GM19240 (cell line): Measurements from ENCODE around the gene RSRC1.

Experiments
- DNase-seq: peaks from one replicate; pipeline ENCODE4 v3.0.0; 2011; ENCODE audit warnings: low spot score; ENCODE audit not compliant: insufficient read length

The RSRC1 gene

DNA sequence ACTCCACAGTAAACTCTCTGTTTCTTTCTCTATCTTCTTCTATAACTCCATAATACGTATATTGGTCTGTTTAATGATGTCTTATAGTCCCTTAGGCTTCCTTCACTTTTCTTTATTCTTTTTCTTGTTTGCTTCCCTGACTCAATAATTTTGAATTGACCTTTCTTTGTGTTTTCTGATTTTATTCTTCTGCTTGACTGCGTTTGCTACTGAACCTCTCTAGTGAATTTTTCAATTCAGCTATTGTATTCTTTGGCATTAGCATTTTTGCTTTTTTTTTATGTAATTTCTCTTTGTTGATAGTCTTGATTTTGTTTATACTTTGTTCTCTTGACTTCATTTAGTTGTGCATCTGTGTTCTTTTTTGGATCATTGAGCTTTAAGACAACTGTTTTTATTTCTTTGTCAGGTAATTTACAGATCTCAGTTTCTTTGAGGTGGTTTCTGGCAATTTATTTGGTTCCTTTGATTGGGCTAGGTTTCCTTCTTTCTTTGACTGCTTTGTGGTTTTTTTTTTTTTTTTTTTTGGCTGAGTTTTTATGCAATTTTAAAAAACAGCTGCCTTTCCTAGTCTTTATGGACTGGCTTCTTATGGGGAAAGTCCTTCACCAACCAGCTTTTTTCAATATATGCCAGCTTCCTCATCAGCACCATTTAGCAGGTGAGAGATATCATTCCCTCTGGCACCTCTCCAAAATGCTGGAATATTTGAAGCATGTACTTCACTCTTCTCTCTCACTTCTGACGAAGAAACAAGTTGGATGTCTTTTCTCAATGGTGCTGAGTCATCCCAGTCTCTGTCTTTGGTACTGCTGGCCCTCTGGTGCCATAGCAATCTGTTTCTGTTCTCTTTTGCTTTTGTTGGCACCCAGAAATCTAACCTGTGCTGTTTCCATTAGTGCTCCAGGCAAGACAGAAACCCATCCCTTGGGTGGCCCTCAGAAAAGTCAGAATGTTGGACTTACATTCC lies 17.6 kb downstream of the RSRC1 start:
- DNase-seq, result no peak

DNA sequence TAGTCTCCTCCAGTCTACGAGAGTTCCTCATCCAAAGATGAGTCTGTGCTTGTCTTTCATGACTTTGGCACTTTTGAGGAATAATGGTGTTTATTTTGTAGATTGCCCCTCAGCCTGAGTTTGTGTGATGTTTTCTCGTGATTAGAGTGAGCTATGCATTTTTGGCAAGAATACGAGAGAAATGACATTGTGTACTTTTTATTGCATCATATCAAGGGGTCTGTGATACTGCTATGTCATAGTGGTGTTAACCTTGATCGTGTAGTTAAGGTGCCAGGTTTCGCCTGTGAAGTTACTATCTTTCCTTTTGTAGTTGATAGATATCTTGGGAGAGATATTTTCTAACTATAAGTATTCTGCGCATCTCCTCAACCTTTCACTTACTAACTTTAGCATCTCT lies 18.9 kb downstream of the RSRC1 start:
- DNase-seq, result no peak

DNA sequence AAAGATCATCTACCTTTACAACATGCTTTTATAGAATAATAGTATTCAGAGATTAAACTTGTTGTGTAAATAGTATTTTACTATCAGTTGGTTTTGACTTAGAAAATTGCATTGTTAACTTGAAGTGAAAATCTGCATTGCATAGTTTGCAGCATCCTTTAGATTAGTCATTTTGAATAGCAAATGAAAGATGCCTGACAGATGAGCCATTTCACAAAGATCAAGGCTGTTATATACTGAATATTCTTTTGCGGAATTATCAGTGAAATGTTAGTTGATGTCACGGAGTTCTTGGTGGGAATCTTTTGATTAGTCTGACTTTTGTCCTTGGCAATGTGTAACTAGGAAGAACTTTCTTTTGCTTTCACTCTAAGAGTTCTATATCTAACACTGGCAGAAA lies 24.5 kb downstream of the RSRC1 start:
- no peak for DNase-seq

DNA sequence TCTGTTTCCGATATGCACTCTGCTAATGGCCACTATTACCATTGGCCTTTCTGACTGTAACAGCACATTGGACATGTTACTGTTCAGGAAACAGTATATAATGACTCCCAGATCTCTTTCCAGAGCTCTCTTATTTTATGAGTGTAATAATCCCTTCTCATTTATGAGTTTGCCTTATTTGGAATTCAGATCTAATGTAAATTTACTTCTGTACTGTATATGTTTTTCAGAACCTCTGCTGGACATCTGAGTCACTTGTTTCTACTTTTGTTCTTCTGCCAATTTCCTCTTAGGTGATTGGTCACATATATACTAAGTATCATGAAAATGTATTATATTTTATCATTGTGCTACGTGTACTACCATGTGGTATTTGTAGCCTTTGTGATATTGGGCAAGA lies 30.5 kb downstream of the RSRC1 start:
- no peak for DNase-seq

DNA sequence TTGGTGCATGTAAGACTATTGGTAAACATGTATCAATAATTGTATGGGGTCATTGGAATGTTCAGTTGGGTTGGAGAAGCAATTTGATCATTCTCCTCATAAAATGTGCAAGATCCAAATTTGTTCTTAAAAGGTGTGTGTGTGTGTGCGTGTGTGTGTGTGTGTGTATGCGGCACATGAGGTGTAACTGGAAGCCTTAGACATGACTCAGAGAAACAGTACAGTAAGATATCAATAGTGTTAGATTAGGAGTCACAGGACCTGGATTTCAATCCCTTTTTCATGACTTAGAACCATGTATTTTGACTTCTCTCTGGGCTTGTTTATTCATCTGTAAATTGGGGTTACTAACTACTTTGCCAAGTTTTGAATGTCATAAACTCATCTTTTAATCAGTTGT lies 38.3 kb downstream of the RSRC1 start:
- DNase-seq, result no peak

DNA sequence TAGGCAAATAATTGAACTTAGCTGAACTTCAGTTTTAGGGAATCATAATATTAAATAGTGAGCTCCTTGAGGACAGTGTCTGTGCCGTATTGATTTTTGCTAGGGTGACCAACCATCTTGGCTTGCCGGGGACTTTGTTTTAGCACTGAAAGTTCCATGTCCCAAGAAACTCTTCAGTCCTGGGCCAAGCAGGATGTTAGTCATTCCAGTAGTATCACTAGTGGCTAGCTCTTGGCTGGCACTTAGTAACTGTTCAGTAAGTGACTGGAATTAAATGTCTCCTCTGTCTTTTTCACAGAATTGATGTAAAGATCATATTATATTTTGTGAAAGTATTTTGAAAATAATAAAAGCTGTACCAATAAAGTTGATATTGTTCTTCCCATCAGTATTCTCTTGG lies 42.3 kb downstream of the RSRC1 start:
- no peak for DNase-seq

DNA sequence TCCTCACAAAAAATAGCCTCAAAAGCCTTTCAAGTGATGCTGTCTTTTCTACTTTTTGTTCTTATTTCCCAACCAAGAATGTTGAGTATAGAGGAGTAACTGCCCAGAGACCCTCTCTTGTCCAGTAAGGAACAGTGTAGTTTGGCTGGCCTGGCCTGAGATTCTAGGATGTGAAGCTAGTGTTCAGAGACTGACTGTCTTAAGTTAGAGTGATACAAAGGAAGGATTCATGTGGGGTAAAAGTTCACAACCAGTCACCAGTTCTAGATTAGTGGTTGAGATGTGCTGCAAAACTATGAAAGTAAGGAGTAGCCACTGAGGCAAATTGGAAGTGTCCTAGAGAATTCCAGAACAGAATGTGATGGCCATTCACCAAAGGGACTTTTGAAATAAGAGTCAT lies 49.1 kb downstream of the RSRC1 start:
- DNase-seq, result no peak

DNA sequence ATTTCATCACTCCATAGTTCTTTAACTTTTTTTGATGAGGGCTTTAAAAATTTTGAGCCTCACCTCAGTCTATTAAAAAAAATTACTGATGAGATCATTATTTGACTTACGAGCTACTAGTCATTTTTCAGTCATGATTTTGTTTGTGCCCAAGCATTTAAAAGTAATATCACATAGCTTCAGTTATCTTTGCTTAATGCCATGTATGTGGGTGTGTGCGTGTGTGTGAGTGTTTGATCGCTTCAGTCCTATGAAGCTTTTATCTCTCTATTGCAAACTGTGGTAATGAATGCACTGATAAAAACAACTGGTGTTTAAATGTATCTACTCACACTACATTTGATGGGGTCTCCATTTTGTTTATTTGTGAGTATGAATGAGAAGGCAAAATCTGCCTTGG lies 49.8 kb downstream of the RSRC1 start:
- no peak for DNase-seq

DNA sequence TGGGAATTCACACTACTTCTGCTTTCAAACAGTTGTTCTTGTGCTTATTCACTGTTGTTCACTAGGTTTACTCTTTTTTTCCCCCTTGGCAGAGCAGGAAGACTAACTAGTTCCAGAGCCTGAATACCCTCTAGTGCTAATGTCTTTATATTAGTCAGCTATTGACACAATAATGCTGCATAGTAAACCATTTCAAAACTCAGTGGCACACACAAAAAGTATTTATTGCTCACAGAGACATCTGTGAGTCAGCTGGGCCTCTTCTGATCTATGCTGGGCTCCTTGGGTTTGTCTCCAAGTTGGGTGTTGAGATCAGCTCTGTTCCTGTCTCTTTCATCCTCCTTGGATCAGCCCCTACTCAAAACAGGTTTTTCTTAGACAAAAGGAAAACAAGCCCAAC lies 51.1 kb downstream of the RSRC1 start:
- DNase-seq, result no peak

DNA sequence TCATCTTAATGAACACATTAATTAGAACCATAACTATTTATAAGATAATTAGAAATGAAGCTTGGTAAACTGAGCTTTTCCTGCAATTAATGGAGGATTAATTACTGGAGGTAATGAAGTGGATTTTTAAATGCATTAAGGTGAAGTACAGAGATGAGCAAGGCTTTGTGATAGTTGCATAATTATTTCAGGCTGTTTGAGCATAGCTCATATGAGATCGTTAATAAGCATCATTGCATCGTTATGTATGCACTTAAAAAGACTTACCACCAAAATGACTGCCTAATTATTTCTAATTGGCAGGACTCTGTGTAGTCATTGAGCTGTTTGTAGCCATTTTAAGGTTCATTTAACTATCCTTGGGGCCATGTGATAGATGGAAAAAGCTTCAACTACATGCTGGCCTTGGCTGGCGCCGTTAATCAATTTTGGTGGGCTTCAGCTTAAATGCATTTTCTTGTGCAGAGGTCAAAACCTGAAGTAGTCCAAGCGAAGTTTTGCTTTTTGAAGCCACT lies 55.3 kb downstream of the RSRC1 start:
- no peak for DNase-seq

DNA sequence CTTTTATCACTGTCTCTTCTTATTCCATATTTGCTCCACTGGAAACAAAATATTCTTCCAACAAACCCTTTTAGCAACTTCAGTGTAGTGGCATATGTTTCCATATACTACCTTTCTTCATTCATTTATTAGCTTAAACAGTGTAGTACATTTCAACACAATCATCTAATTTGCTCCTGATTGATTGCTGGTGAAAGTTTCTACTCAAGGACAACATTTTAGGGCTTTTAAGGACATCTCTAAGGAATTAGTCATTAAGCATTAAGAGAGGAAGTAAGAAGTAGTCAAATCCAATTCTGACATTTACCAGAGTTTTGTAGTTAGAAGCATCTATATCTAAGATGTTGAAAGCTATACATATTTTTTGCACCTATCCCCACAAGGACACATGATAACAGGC lies 55.8 kb downstream of the RSRC1 start:
- DNase-seq, result no peak

DNA sequence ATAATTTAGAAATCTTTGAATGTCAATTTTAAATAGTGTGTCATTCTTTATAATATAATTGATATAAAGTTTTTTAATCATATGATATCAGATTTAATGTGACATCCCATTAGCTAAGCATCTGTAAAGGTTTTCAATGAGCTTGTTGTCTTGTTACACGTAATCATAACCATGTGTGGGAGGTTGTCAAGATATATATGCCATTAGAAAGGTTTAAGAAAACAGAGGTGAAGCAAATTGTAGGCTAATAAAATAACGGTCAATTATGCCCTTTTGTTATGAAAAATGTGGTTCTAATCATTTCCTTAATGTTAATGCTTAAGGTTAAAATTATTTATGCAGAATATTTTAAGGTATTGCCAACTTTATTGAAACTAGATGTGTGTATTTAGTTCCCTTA lies 56.3 kb downstream of the RSRC1 start:
- no peak for DNase-seq

DNA sequence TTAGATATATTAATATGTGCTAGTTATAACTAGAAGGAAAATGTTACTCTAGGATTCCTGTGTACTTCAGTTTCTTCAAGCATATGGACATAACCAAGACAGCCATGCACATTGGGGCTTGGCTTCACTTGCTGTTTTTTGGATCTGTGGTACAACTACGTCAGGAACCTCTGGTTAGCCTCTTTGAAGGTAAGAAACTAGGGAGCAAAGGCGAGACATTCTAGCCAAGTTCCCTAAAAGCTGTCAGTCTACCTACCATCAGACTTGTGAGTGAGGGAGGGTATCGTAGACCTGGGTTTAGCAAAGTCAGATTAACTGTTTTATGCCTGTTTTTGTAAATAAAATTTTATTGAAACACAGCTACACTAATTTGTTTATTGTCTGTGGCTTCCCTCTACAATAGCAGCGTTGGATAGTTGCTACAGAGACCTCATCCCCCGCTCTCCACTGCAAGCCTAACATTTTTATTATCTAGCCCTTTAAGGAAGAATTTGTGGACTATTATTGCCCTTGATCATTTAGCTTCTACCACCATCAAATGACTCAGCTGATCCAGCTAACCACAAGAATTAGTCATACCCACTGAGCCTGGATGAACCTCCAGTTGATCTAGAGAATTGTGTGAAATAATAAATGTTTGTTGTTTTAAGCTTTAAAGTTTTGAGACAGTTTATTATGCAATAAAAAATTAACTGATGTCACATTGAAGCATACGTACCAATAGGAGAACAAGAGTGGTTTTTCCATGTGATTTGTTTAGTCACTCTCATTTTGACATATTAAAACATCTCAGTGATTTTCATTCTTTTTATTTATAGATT lies 58.1 kb downstream of the RSRC1 start:
- DNase-seq, result no peak

DNA sequence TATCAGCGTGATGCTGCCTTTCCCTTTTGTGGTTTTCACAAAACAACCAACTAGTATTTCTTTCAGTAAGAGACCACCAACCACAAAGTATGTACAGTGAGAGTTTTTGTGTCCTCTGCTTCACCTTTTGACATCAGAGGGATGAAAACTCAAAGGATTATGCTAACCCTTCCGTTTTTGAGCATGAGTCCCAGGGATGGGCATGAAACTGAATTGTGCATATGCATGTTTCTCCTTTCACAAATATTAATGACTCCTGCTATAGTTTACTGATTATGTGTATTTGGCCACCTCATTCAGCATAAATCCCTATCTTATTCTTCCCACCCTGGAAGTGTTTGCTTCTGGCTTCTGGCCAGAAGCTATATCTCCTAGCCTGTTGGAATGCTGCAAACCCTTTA lies 59.2 kb downstream of the RSRC1 start:
- DNase-seq, result no peak

DNA sequence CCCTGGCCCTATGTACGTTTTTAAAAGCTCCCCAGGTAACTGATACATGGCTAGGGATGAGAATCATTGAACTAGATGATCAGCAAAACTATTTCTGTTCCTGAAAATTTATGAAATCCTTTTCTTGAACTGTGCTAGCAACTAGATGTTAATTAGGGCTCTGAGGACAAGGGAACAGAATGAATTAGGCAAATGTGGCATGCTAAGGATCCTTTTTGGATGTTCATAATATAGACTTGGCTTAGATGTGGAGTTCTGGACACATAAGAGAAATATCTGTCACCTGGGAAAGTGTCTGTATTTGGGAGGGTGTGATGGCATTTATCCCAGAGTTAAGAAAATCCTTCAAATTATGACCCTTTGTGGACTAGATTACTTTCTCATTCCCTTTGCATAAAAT lies 71.2 kb downstream of the RSRC1 start:
- no peak for DNase-seq

DNA sequence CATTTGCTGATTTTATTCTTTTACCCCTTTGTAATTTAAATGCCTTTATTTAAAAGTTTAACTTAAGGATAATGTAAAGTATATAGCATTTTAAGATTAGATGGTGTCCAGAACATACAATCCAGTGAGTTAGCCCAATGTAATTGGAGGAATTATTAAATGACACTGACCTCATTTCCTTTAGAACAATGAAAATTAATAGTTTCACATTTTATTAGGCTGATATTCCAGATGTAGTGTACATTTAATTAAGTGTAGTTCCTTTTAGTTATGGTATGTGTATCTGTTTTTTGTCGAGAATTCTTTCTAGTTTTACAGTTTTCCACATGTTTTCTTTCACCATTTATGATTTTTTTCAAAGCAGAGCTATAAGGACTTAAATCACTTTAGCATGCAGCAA lies 75.8 kb downstream of the RSRC1 start:
- no peak for DNase-seq

DNA sequence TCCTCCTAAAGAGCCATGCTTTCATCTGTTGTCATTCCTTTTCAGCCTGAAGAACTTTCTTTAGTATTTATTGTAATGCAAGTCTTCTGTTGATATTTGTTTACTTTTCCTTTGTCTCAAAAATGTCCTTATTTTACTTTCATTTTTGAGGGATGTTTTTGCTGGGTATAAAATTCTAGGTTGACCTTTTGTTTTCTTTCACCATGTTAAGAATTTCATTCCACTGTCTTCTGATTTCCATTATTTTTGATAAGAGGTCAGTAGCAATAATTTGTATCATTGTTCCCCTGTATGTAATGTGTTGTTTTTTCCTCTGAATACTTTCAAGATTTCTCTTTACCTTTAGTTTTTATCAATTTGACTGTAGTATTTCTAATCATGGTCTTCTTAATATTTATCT lies 91.1 kb downstream of the RSRC1 start:
- no peak for DNase-seq

DNA sequence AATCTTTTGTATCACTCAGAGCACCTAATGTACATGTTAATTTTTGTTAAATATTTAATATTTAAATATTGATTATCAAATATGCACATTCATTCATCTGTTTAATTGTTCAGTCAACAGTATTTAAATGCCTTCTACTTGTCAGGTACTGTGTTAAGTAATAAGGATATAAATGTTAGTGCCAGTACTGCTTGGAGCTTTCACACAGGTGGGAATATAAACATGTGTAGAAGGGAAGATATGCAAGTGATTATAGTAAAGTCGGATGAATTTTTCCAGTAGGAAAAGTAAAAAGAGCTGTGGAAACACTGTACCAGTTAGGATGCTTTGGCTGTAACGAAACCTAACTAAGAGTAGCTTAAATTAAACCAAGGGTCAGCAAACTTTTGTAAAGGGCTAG lies 95.4 kb downstream of the RSRC1 start:
- DNase-seq, result no peak

DNA sequence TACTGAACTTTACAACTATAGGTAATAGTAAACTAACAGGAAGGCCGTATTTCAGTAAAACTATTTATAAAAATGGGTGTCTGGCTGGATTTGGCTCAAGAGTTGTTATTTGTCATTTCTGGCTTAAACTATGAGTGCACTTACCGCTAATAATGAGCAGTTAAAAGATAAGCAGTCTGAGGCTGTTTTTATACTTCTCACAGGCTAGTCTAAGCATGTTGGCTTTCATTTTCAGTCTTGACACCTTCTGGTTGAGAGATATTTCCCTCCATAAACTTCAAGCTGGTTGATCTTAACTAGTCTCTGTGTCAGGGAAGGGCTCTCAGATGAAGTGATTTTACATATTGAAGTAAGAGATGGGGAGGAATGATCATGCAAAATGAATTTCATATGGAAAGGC lies 96.1 kb downstream of the RSRC1 start:
- no peak for DNase-seq

DNA sequence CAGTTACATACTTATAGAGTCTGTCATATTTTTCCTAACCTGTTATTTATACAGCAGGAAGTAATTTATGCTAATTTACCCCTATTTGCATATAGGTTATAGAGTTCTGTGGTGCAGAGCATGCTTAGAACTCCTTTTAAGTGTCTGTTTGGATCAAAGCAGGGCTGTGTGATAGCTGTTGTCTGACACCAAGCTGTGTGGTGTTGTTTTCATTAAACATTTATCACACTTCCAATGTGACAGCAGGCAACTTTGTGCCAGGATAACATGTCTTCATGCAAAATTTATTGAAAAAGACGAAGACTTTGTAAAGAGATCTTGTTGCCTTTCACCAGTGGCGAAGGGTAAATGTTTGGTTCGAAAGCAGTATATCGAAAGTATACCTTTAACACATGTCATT lies 100.2 kb downstream of the RSRC1 start:
- DNase-seq, result no peak

DNA sequence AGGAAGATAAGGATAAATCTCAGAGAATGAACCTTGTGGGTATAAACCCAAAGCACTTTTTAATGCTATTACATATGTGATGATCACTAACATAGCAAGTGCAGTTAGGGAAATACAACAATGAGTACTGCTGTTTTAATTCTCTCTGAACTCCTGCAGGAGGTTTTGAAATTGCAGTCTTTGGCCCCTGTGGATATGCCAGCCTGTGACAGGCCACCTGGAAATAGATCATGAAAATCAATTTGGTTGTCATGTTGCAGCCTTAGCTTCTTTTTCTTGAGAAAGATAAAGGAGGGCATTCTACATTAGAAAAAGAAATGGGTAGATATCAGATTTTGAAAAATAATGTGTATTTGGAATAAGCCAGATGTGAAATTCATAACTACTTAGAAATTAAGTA lies 103.6 kb downstream of the RSRC1 start:
- DNase-seq, result no peak

DNA sequence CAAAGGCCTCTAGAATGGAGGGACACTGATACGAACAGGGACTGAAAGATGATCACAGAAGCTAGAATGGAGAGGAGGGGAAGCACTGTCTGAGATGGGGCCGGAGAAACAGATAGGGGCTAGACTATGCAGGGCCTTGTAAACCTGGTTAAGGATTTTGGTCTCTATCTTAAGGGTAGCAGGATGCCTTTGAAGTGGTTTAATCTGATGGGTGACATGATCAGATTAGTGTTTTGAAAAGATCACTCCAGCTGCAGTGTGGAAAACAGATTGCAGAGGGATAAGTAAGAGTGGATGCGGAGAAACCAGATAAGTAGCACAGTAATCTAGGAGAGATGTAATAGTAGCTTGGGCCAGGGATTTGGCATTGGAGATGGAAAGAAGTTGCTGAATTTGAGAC lies 108.1 kb downstream of the RSRC1 start:
- DNase-seq, result no peak
